ENCODE data around the gene ATR.
"Not testable (repeated sequence)": the region's sequence is repeated elsewhere in the genome, so short reads cannot be mapped to it uniquely, and the experiment has no call there.

Gene ATR

GRCh38 chr3:142447852-142448823 is 130.4 kb downstream of the ATR start, which contains the start of gene XRN1:
XRN1 (minus strand) TSS chr3:142448037; CDS start chr3:142447944, 93 bp downstream.
- peak; percentile 89 for DNase-seq (ENCODE audit: low spot score)

- DNase-seq (ENCODE audit: low spot score) = peak; percentile 26
Measured at GRCh38 chr3:142447301-142447851, 131.2 kb downstream of the ATR start.

GRCh38 chr3:142445816-142446254 is 132.7 kb downstream of the ATR start:
- no peak for DNase-seq (ENCODE audit: low spot score)

GRCh38 chr3:142444343-142444742 is 134.2 kb downstream of the ATR start:
- no peak for DNase-seq (ENCODE audit: low spot score)

GRCh38 chr3:142443060-142443459 is 135.5 kb downstream of the ATR start:
- DNase-seq (ENCODE audit: low spot score) = not testable (repeated sequence)

- DNase-seq (ENCODE audit: low spot score) = not testable (repeated sequence)
Measured at GRCh38 chr3:142439499-142440220, 138.9 kb downstream of the ATR start.

GRCh38 chr3:142438096-142438495 is 140.4 kb downstream of the ATR start:
- DNase-seq (ENCODE audit: low spot score) = not testable (repeated sequence)

- no peak for DNase-seq (ENCODE audit: low spot score)
Measured at GRCh38 chr3:142436951-142437585, 141.5 kb downstream of the ATR start.

- DNase-seq (ENCODE audit: low spot score) = no peak
Measured at GRCh38 chr3:142434503-142434902, 144.0 kb downstream of the ATR start.

- DNase-seq (ENCODE audit: low spot score) = no peak
Measured at GRCh38 chr3:142433110-142433509, 145.4 kb downstream of the ATR start.

- DNase-seq (ENCODE audit: low spot score) = no peak
Measured at GRCh38 chr3:142429582-142429981, 149.0 kb downstream of the ATR start.

GRCh38 chr3:142424754-142425153 is 153.8 kb downstream of the ATR start:
- DNase-seq (ENCODE audit: low spot score) = no peak

GRCh38 chr3:142418926-142419592 is 159.5 kb downstream of the ATR start:
- DNase-seq (ENCODE audit: low spot score) = no peak

- DNase-seq (ENCODE audit: low spot score) = no peak
Measured at GRCh38 chr3:142417302-142417701, 161.2 kb downstream of the ATR start.

GRCh38 chr3:142400537-142400936 is 178.0 kb downstream of the ATR start:
- DNase-seq (ENCODE audit: low spot score) = not testable (repeated sequence)
